Urothelium cell line (cell line): ENCODE measurements around the gene RNF19B.
"Not testable (repeated sequence)": the region's sequence is repeated elsewhere in the genome, so short reads cannot be mapped to it uniquely, and the experiment has no call there.

Experiments
- DNase-seq: peaks from one replicate; pipeline ENCODE4 v3.0.0; 2011; ENCODE audit warnings: low spot score, mixed read lengths
- FAIRE-seq: peaks from 2 replicates; lab custom pipeline; 2011; peaks lifted over from hg19 to GRCh38; lab: Jason Lieb, UNC

The RNF19B gene

DNA sequence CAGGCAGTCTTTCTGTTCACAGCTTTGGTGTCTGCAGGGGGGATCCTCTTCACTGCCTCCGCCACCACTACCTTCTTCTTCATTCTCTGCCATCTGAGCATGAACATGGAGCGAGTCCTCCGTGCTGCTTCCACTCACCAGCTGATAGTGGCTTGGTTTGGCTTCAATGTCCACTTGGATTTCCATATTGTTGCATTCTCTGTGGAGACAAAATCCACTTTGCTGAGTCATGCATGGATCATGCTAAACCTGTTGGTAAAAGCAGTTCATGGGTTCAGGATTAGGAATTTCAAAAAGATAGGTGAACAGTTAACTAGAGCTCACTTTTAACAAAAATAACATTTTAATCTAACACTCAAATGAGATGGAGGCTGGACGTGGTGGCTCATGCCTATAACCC, 27.5 kb downstream of the RNF19B start:
- no peak for FAIRE-seq
- no peak for DNase-seq

DNA sequence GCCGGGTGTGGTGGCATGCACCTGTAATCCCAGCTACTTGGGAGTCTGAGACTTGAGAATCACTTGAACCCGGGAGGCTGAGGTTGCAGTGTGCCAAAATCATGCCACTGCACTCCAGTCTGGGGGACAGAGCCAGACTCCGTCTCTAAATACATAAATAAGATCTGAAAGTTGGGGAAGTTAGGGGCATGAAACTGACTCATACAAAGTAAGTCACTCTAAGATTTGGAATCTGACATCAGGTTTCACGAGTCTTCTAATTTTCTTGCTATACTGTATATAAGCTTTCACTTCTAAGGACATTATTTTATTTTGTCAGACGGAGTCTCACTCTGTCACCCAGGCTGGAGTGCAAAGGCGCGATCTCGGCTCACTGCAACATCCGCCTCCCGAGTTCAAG, 30.1 kb downstream of the RNF19B start:
- FAIRE-seq (no peak), DNase-seq (no peak)

DNA sequence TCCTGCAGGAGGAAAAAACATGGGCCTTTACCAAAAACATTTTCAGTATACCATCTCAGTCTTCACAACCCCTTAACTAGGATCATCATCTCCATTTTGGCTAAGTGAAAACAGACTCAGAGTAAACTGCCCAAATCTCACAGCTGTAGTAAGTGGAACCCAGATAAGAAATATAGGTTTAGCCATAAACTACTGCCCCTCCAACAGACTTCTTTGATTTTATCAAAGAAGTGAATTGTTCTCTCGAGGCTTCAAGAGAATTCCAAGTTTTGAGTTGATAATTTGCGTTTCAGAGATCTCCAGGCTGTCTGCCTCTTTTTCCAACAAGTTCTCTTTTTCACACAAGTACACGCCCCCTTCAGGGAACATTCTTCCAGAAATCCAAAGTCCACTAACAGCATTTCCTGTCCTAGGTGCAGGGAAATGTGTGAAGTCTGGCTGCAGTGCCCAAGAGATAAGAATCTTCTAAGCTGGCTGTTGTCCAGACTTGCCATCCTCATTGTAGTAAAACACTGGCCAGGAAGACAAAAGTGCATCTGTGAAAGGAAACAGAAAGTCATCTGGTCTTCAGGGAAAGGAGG, 30.8 kb downstream of the RNF19B start:
- no peak for FAIRE-seq
- peak; percentile 15 for DNase-seq

DNA sequence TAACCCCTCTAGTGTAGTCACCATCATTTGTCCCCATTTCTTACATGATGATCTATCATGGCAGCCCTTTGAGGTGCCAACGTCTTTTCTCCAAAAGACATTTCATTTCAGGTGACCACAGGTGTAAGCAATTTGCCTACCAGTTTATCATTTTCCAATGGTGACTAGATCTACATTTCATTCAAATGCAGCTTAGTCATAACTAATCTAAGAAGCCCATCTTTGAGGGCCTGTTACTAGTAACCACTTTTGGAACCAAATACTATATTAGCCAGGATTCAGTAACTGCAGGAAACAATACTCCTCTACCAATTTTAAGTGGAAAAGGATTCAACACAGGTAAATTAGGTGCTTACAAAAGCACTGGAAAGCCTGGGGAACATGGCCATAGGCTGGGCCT, 32.8 kb downstream of the RNF19B start:
- DNase-seq: no peak

DNA sequence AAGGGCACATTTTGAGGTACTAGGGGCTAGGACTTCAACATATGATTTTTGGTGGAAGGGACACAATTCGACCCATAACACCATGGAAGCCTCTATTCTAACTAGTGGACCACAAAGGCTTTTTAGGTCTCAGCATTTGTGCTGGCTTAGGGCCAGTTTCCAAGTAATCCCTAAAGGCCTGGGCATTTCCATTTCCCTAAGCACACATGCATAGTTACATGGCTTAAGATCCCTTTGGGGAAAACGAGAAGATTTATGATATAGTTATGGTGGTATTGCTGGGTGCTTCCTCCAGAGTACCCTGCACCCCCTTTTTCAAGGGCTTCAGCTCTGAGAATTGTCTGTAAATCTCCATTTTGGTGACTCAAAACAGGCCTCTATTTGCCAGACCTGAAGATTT, 35.2 kb downstream of the RNF19B start:
- DNase-seq: no peak
- no peak for FAIRE-seq

More for the DNA sequence above, 32.8 kb downstream of the RNF19B start:
- FAIRE-seq: no peak

DNA sequence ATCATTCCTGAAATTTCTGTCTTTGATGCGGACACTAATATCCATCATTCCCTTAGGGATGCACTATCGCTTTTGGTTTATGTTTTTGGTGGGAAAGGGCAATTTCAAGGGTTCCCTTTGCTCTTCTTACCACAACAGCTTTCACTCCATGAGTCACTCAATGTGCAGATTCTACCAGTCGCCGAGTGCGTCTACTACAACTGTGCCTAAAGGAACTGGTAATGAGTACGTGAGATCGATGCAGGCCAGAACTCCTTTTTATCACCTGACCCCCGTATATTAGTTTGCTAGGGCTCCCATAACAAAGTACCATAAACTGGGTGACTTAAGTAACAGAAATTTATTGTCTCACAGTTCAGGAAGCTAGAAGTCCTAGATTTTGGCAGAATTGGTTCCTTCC, 35.9 kb downstream of the RNF19B start:
- no peak for FAIRE-seq
- DNase-seq: no peak

DNA sequence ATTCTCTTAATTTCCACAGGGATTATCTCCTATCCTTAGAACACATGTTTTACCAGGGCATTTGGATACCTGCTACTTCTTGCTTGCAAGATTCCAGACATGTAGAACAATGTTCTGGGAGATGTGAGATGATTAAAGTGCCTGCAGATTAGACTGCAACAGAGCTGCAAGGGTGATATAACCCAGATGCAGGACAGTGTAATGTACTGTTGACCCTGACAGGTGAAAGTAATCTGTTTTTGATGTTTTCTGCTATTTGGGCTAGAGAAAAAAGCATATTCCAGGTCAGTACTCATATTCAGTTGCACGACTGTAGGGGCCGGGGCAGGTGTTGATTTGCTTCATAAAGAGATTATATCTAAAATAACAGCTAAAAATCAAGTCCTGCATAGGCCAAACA, 36.3 kb downstream of the RNF19B start:
- FAIRE-seq: no peak

DNA sequence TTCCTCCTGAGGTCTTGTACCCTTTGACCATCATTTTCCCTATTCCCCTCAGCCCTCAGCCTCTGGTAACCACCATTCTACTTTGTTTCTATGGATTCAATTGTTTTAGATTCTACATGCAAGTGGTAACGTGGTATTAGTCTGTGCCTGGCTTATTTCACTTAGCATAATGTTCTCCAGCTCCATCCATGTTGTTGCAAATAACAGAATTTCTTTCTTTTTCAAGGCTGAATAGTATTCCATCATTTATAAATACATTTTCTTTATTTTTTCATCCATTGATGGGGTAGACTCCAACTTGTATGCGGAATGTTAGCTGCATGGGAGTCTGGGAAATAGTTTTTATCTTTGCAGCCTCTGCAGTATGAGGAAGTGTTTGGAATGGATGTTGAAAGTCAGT, 37.2 kb downstream of the RNF19B start:
- FAIRE-seq: no peak
- DNase-seq: no peak

More for the DNA sequence above, 36.3 kb downstream of the RNF19B start:
- DNase-seq: no peak

DNA sequence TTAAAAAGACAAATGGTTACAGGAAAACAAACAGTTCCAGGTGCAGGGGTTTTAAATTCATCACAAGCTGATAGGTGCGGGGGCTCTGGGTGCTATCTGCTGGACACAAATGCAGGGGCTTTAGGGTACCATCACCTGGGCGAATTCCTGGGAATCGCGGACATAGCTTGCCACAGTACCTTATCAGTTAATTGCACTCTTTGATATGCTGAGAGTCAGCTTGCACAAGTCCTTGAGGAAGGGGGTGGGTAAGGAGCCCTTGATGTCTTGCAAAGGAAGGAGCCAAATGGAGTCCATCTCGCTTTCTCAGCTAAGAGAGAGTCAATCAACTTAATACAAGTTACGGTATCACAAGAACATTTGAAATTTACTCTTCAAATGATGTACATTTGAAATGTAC, 38.0 kb downstream of the RNF19B start:
- DNase-seq: no peak
- FAIRE-seq: no peak

DNA sequence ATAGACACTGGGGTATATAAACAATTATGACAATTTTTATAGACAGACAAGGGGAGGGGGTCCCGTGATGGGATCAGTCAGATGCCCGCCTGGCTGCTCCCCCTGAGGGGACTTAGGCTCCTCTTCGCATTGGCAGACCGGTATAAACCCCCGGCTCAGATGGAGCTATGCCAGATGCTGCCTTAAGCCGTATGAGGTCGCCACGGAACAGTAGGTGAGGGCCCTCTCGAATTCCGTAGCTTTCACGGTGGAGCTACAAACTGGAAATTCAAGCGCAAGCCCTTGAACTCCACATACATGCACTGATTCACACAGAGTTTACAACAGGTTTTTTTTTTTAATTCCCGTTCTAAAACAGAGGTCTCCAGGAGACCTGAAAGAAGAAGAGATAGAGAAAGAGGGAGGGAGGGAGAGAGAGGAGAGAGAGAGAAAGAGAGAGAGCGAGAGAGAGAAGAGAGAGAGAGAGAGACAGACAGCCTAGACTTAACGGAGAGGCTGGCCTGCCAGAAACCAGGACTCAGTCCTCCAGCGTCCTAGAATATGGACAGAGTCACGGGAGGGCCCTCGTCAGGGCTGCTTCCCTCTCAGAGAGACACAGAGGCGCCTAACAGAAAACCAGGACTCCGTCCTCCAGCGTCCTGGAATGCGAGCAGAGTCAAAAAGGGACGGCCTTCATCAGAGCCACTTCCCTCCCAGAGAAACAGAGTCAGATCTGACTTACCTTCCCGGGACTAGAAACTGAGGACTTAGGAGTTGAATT, 39.0 kb downstream of the RNF19B start:
- FAIRE-seq: no peak

DNA sequence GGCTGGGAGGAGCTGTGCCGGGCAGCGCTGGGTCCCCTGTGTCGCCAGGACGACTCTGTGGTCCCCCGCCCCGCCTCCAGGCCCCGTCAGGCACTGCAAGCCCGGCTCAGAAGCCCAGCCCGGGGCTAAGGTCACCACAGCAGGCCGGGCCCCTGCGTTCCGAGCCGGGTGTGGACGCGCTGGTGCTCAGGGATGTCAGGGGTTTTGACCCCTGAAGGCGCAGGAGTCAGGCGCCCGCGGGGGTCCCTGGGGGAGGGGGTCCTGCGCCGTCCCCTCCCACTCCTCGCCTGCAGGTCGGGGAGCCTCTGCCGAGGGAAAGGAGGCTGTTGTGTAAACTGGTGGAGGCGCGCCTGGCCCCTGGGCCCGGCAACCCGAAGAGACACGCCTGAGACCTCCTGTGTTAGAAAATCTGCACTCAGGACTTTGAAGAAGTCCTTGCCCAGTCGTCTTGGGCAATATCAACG, 39.7 kb downstream of the RNF19B start:
- DNase-seq (no peak), FAIRE-seq (no peak)

More for the DNA sequence above, 39.0 kb downstream of the RNF19B start:
- DNase-seq: no peak

DNA sequence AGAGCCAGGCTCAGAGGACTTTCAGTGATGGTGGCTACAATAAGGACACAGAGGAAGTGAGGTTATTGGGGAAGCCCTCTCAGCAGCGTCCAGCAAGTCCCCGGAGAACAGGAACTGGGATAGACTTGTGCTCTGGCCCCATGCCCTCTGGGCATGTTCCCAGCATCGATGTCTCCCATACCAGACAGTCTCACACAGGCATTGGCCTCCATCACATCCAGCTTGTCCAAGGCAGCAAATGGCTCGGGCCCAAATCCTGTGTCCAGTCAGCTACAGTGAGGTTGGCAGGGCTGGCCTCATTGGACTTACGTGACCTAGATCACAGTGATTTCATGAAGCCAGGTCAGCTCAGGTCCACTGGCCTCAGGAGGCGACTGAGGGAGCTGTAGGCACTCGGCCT, 43.8 kb downstream of the RNF19B start:
- DNase-seq (no peak), FAIRE-seq (no peak)

DNA sequence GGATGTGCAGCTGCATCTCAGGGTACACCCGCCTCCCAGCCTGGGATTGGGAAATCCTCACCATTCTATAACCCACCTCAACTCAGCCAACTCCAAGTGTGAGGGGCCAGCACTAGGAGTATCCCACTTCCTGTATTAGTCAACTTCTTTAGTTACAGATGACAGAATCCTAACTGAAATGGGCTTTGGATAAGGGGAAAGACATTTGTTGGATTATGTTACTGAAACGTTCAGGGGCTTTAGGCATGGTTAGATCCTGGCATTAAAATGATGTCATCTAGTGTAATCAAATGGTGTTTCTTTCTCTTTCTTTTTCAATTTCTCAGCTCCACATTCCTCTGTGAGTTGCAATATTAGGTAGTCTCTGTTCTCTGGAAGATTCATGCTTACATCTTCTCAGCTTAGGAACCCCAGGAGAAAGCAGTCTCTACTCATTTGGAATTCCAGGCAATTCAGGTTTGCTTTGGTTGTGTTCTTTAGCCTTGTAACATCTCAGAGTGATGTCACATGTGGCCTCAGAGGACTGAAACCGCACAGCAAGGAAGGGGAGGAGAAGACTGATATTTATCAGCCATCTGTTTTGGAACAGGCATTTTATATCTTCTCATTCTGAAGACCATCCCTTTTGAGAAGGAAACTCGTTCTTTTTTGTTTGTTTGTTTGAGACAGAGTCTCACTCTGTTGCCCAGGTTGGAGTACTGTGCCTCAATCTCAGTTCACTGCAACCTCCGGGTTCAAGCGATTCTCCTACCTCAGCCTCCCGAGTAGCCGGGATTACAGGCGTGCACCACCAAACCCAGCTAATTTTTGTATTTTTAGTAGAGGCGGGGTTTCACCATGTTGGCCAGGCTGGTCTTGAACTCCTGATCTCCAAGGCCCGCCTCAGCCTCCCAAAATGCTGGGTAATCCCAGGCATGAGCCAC, 44.5 kb downstream of the RNF19B start:
- FAIRE-seq (no peak), DNase-seq (no peak)

DNA sequence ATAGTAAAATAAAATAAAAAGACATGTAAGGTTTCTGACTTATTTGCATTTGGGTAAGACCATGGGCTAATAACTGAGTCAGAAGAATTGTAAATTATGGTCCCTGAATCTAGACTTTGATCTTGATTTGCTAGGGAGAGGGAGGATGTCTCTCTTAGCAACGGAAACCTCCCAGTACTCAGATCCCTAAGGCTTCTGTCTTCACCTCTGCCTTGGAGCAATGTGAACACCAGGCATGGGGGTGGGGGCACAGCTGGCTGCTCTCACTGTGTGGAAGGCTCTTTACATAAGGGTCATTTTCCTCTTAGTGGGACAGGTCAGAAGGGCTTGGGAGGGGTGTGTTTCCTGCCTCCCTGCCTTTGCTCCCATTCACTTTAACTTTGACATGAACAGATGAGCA, 46.4 kb downstream of the RNF19B start:
- DNase-seq (no peak), FAIRE-seq (no peak)

DNA sequence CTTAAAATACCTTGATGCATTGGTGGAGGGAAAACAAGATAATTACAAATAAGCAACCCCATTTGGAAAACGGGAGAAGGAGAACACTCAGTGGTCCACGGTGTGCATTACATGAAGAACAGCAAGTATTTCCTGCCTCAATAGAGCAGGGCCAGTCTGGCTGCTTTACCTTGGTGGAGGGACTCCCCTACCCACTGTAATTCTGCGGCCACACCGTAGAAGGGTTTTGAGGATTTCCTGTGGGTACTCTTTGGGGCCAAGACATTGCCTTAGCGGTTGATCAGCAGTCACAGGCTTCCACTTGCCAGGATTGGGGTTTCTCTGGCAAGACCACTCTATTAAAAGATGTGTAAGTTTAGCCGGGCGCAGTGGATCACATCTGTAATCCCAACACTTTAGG, 47.1 kb downstream of the RNF19B start:
- no peak for DNase-seq
- FAIRE-seq: peak; percentile 32

DNA sequence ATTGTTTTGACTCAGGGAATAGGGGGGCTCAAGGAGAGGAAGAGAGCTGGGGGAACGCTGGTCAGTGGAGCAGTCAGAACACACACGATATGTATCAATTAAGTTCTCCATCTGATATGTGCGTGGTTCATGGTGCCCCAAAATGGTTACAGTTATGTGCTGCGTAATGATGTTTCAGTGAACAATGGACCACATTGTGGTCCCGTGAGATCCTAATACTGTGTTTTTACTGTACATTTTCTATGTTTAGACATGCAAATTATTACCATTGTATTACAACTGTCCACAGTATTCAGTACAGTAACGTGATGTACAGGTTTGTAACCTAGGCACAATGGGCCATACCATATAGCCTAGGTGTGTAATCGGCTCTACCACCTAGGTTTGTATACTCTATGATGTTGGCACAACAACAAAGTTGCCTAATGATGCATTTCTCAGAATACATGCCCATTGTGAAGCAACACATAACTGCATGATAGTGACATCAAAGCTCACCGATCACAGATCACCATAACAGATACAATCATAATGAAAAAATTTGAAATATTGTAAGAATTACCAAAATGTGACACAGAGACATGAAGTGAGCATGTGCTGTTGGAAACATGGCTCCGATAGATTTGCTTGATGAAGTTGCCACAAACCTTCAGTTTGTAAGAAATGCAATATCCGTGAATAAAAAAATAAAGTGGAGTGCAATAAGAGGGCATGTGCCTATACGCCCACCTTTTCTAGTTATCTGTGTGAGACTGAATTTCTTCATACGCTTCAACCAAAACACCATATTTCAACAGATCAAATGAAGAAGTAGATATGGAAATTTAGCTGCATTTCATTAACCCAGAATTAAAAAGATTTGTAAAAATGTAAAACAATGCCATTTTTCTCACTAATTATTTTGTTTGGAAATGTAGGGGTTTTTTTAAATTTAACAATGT, 48.6 kb downstream of the RNF19B start:
- FAIRE-seq: no peak

DNA sequence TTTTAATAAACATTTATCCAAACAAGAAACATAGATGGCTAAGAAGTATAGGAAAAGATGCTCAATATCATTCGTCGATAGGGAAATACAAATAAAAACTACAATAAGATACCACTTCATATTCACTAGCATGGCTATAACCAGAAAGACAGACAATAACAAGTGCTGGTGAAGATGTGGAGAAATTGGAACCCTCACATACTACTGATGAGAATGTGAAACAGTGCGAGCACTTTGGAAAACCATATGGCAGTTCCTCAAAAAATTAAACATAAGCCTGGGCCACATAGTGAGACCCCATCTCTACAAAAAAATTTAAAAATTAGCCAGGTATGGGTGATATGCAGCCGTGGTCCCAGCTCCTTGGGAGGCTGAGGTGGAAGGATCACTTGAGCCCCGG, 54.3 kb downstream of the RNF19B start:
- DNase-seq (no peak), FAIRE-seq (no peak)

More for the DNA sequence above, 48.6 kb downstream of the RNF19B start:
- DNase-seq: no peak

DNA sequence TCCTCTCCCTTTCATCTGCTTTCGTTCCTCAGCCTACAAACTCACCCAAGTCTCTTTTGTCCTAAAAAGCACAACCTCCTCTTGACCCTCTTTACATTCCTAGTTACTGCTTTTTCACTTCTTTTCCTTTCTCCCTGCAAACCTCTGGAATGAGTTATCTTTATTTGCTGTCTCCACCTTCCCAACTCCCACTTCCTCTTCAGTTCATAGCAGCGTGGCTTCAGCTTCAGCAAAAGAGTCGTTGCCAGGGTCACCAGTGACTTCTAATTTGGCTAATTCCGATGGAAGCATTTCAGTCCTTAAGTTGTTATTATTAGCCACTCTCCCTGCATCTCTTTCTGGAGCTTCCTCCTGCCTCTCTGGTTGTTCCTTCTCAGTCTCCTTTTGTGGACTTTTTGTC, 57.2 kb downstream of the RNF19B start:
- DNase-seq (no peak), FAIRE-seq (no peak)

DNA sequence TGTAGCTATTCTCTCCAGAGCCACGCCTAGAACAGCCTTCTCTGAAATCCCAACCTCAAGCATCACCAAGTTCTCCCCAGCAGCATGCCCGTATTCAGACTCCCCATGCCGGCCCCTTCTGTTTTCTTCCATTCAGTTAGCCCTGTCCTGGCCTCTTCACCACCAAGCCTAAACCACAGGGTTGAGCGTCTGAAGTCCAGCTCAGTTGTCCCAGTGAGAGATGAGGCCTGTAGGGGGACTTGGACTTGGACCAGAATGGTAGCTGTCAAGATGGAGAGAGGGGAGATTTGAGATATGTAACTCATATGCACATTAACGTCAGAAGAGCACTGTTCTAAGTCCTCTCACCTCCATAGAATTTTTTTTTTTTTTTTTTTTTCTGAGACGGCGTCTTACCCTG, 58.0 kb downstream of the RNF19B start:
- DNase-seq: no peak
- no peak for FAIRE-seq

DNA sequence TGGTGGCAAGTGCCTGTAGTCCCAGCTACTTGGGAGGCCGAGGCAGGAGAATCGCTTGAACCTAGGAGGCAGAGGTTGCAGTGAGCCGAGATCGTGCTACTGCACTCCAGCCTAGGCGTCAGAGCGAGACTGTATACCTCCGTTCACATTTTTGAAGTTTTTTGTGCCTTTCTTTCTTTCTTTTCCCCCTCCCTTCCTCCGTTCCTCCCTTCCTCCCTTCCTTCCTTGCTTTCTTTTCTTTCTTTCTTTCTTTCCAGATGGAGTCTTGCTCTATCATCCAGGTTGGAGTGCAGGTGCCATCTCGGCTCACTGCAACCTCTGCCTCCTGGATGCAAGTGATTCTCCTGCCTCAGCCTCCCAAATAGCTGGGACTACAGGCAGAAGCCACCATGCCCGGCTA, 59.0 kb downstream of the RNF19B start:
- not testable (repeated sequence) for FAIRE-seq, DNase-seq
